Right atrium auricular region (tissue), 2 donors: ENCODE measurements around the gene EPHB3. TPM values are rescaled to one million over a fixed set of nuclear protein-coding genes. Genes with fewer than 3 reads are reported as not detected.

Experiments used
- DNase-seq: peaks from one replicate; pipeline ENCODE4 v3.0.0-alpha.2; 2019; ENCODE audit warnings: low spot score
- H3K27ac ChIP-seq, 2 donors: fragments of 200-600 bp; sonication (generic); 1 replicate in 1 of 2; 2 replicates in 1 of 2; pipeline ENCODE4 v1.5.1; 2016 to 2019
- H3K27me3 ChIP-seq, 2 donors: fragments of 200-600 bp; sonication (generic); one replicate each; pipeline versions ENCODE4 v1.5.1 to v1.6.0; 2017 to 2019
- H3K36me3 ChIP-seq: fragments of 200-600 bp; sonication (generic); one replicate; pipeline ENCODE4 v1.5.1; 2016
- H3K4me1 ChIP-seq, 2 donors: fragments of 200-600 bp; sonication (generic); one replicate each; pipeline versions ENCODE4 v1.5.1 to v1.6.0; 2017 to 2019
- H3K4me3 ChIP-seq, 2 donors: fragments of 200-600 bp; sonication (generic); 1 replicate in 1 of 2; 2 replicates in 1 of 2; pipeline ENCODE4 v1.5.1; 2017 to 2019; ENCODE audit warnings: mild to moderate bottlenecking in 1 of 2, moderate library complexity in 1 of 2
- H3K9me3 ChIP-seq, 2 donors: fragments of 200-600 bp; sonication (generic); one replicate each; pipeline ENCODE4 v1.5.1; 2019
- CTCF ChIP-seq, 2 donors: fragments of 200-600 bp; sonication (generic); IDR thresholded peaks; one replicate each; pipeline ENCODE4 v1.5.1; 2019; ENCODE audit warnings: antibody characterized with exemption in 2 of 2
- total RNA-seq, 2 donors: library from RNA; depleted of rRNA; stranded (reverse); fragments of >200 nt; gene quantifications; one replicate each; pipeline ENCODE4 v1.1.0, GENCODE V29; 2016

Gene EPHB3
- total RNA-seq, 2 donors from 2014 or later, result 2.1 to 5.1 TPM

DNA sequence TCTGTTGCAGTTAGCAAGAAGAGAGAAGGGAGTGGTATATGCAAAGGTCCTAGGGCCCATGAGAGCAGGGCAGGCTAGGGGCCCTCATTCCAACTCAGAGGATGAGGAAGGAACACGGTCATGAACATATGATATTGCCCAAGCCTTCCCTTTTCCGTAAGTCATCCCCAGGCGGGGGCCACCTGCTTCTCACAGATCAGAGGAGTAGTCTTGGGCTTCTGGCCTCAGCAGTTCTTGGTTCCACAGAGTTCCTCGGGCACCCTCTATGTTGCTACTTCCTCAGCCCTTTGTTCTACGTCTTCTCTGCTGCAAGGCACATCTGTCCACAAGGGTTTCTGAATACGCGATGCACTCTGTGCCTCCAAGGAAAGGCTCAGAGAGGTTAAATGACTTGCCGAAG, 25.3 kb downstream of the EPHB3 start:
- Histone ChIP-seq H3K27ac (no peak overlapping the region), H3K27me3 (no peaks in the 10 kb centered on the region), H3K9me3 (no peaks in the 10 kb centered on the region), H3K4me3 (no peak overlapping the region), H3K4me1 (peaks cover 0 to 29% of the 10 kb centered on the region in 2 donors), H3K36me3 (no peaks in the 10 kb centered on the region)
- no peak for DNase-seq
- TF ChIP-seq CTCF (IDR thresholded peaks at IDR 0.05), result no peak

DNA sequence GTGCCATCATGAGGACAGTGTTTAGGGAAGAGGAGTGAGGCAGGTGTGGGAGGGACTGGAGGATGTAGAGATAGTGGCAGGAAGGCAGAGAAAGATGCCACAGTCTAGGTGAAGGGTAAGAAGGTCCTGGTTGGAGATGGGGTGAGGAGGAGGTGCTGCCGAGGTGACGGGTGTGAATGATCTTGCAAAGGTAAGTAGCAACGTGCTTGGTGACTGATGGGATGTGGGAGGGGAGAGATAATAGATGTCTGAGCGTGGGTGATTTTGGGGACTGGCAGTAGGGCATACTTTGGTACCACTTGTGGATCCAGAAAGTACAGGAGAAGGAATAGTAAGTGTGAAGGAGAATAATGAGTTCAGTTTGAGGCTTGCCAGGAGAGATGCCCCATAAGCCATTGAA, 27.2 kb downstream of the EPHB3 start:
- DNase-seq, result no peak
- Histone ChIP-seq H3K4me1 (peaks cover 0 to 29% of the 10 kb centered on the region in 2 donors), H3K27me3 (no peaks in the 10 kb centered on the region)

GRCh38 chr3:184590795-184591194, 29.2 kb downstream of the EPHB3 start:
- TF ChIP-seq CTCF (IDR thresholded peaks at IDR 0.05), result no peak
- no peak for DNase-seq
- H3K27ac ChIP-seq, result no peak overlapping the region
- no peak overlapping the region for H3K4me3 ChIP-seq
- no peaks in the 10 kb centered on the region for H3K27me3 ChIP-seq
- no peaks in the 10 kb centered on the region for H3K36me3 ChIP-seq
- H3K4me1 ChIP-seq, result peaks cover 0 to 24% of the 10 kb centered on the region in 2 donors
- H3K9me3 ChIP-seq, result no peaks in the 10 kb centered on the region

More for the DNA sequence above, 27.2 kb downstream of the EPHB3 start:
- H3K9me3 ChIP-seq, result no peaks in the 10 kb centered on the region
- no peaks in the 10 kb centered on the region for H3K36me3 ChIP-seq
- TF ChIP-seq CTCF (IDR thresholded peaks at IDR 0.05), result no peak
- no peak overlapping the region for H3K27ac ChIP-seq
- no peak overlapping the region for H3K4me3 ChIP-seq

DNA sequence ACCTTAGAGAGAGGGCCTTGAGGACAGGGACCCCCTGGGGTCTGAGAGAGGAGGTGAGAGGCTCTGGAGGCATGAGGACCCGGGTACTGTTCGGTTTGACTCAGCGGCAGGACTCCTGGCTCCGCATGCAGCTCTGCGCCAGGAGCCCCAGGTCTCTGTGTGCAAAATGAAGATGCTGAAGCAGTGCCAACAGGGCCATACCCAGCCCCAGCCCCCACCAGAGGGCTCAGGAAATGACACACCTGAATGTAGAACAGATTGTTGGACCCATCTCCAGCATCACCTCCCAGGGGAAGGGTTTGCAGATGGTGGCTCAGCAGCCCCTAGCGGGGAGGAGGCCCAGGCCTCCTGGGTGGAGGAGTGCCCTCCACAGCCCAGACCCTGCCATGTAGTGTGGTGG, 30.2 kb downstream of the EPHB3 start:
- no peak for TF ChIP-seq CTCF (IDR thresholded peaks at IDR 0.05)
- DNase-seq, result no peak
- no peaks in the 10 kb centered on the region for H3K9me3 ChIP-seq

DNA sequence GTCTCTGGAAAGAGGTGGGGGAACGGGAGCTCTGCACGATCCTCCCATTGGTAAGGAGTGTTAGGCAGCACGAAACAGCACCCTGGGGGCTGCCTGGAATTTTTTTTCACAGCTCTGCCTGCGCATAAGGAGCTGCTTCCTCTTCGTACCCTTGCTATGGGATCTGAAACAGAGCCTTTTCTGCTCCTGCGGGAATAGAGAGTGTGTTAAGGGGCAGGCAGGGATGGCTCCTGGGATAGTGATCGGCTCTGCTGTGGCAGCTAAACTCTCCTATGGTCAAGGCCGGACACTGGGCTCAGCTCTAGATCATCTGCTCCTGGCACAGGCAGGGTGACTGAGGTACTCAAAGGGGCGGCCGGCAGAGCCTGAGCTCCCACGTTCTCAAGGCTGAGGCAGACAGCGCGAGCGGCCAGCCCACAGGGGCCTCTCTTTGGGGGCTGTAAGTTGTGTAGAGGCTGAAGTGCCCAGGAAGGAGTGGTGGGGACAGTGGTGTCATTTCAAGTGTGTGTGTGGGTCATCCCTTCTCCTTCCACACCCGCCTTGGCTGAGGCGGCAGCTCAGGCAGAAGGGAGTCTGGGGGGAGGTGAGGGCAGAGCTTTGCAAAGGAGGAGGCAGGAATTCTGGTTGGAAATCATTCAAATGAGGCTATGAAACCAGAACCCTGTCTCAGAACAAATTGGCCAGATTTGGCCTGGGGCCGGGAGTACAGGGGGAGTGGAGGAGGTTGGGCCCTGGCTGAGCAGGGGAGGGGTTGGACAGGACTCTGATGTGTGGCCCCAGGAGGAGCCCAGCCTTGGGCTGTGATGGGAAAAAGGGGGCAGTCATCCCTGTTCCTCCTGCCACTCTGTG, 31.0 kb downstream of the EPHB3 start:
- no peak for DNase-seq
- H3K27ac ChIP-seq, result no peak overlapping the region
- H3K27me3 ChIP-seq, result no peaks in the 10 kb centered on the region
- H3K4me3 ChIP-seq, result no peak overlapping the region
- no peaks in the 10 kb centered on the region for H3K36me3 ChIP-seq
- no peaks in the 10 kb centered on the region for H3K9me3 ChIP-seq
- H3K4me1 ChIP-seq, result peaks cover 0 to 24% of the 10 kb centered on the region in 2 donors
- no peak for TF ChIP-seq CTCF (IDR thresholded peaks at IDR 0.05)

More for the DNA sequence above, 30.2 kb downstream of the EPHB3 start:
- Histone ChIP-seq H3K4me3 (no peak overlapping the region), H3K4me1 (peaks cover 0 to 24% of the 10 kb centered on the region in 2 donors), H3K36me3 (no peaks in the 10 kb centered on the region), H3K27me3 (no peaks in the 10 kb centered on the region), H3K27ac (no peak overlapping the region)
